CD4-positive, alpha-beta T cell treated with Interleukin-12 subunit alpha and Interleukin-12 subunit beta, for 1 hour (primary cell): ENCODE data around the gene HINFP.
A peak's percentile ranks its signal among the peaks of the same experiment; 100 is the strongest.
"Not testable (repeated sequence)": the region's sequence is repeated elsewhere in the genome, so short reads cannot be mapped to it uniquely, and the experiment has no call there.

Experiments used
- DNase-seq: peaks from one replicate; pipeline ENCODE4 v3.0.0-alpha.2; 2020

Gene HINFP

GRCh38 chr11:119160151-119160550, 38.8 kb downstream of the HINFP start:
- DNase-seq, result no peak

GRCh38 chr11:119161871-119162270, 40.5 kb downstream of the HINFP start:
- DNase-seq, result no peak

GRCh38 chr11:119166368-119167076, 45.1 kb downstream of the HINFP start:
- DNase-seq, result no peak

GRCh38 chr11:119167077-119167458, 45.7 kb downstream of the HINFP start:
- DNase-seq, result not testable (repeated sequence)

- DNase-seq, result no peak
Measured at GRCh38 chr11:119167933-119168332, 46.6 kb downstream of the HINFP start.

GRCh38 chr11:119168471-119169281, 47.3 kb downstream of the HINFP start, which contains the start of gene NLRX1:
Gene NLRX1, plus strand, starts transcription at chr11:119168725. Its CDS starts 2,679 bp downstream, at chr11:119171404.
- peak; percentile 88 for DNase-seq

GRCh38 chr11:119169282-119169719, 47.9 kb downstream of the HINFP start:
- DNase-seq, result peak; percentile 27

GRCh38 chr11:119172513-119172912, 51.1 kb downstream of the HINFP start:
- DNase-seq, result no peak

GRCh38 chr11:119173453-119173852, 52.1 kb downstream of the HINFP start:
- DNase-seq, result no peak

- DNase-seq, result no peak
Measured at GRCh38 chr11:119175493-119176077, 54.2 kb downstream of the HINFP start.

GRCh38 chr11:119178166-119178680, 56.8 kb downstream of the HINFP start:
- DNase-seq, result no peak

- DNase-seq, result no peak
Measured at GRCh38 chr11:119179342-119179741, 58.0 kb downstream of the HINFP start.

- DNase-seq, result no peak
Measured at GRCh38 chr11:119179983-119180382, 58.6 kb downstream of the HINFP start.

- DNase-seq, result no peak
Measured at GRCh38 chr11:119180729-119181676, 59.6 kb downstream of the HINFP start.

- DNase-seq, result no peak
Measured at GRCh38 chr11:119181677-119182412, 60.5 kb downstream of the HINFP start.

GRCh38 chr11:119184399-119184798, 63.0 kb downstream of the HINFP start:
- DNase-seq, result not testable (repeated sequence)
